WTC11 (cell line): Measurements from ENCODE around the gene EYS.

Experiments
- ARID4B ChIP-seq: sonication (generic); formaldehyde crosslinking; IDR thresholded peaks from 2 replicates; pipeline ENCODE4 v1.8.0; 2023; ENCODE audit warnings: missing genetic modification reagents, mild to moderate bottlenecking, borderline replicate concordance
- ATF3 ChIP-seq: sonication (generic); formaldehyde crosslinking; conservative IDR thresholded peaks from 2 replicates; pipeline ENCODE4 v1.8.1; 2022; ENCODE audit warnings: mild to moderate bottlenecking, missing genetic modification reagents
- CTCF ChIP-seq: fragments of 200-600 bp; IDR thresholded peaks from 2 replicates; pipeline ENCODE4 v1.8.0; 2022; ENCODE audit warnings: antibody characterized with exemption
- ERG ChIP-seq: fragments of 250-450 bp; sonication (Bioruptor Pico); IDR thresholded peaks from 2 replicates; pipeline ENCODE4 v1.8.0; 2021; ENCODE audit warnings: mild to moderate bottlenecking
- ESRRA ChIP-seq: sonication (generic); formaldehyde crosslinking; IDR thresholded peaks from 2 replicates; pipeline ENCODE4 v1.8.1; 2022; ENCODE audit warnings: mild to moderate bottlenecking, missing genetic modification reagents, borderline replicate concordance
- MAX ChIP-seq: sonication (generic); formaldehyde crosslinking; IDR thresholded peaks from 2 replicates; pipeline ENCODE4 v1.8.0; 2022; ENCODE audit warnings: mild to moderate bottlenecking, missing genetic modification reagents
- NFE2L1 ChIP-seq: sonication (generic); formaldehyde crosslinking; IDR thresholded peaks from 2 replicates; pipeline ENCODE4 v1.8.1; 2023; ENCODE audit warnings: missing genetic modification reagents
- NR2C2 ChIP-seq: sonication (generic); formaldehyde crosslinking; IDR thresholded peaks from 2 replicates; pipeline ENCODE4 v1.8.0; 2022; ENCODE audit warnings: mild to moderate bottlenecking, missing genetic modification reagents
- ZNF219 ChIP-seq: sonication (generic); formaldehyde crosslinking; IDR thresholded peaks from 2 replicates; pipeline ENCODE4 v1.8.0; 2023; ENCODE audit warnings: missing genetic modification reagents, mild to moderate bottlenecking, borderline replicate concordance
- ZNF416 ChIP-seq: fragments of 250-450 bp; sonication (Bioruptor Pico); IDR thresholded peaks from 2 replicates; pipeline ENCODE4 v1.9.0; 2021; ENCODE audit warnings: mild to moderate bottlenecking, inconsistent platforms
- TF ChIP-seq, protein P1 (sequence below): sonication (generic); formaldehyde crosslinking; IDR thresholded peaks from 2 replicates; pipeline ENCODE4 v1.8.0; 2023; ENCODE audit warnings: mild to moderate bottlenecking, missing genetic modification reagents

- TF ChIP-seq CTCF (no peak), ESRRA (CRISPR knock-in tag) (no peak), ARID4B (no peak), ZNF416 (CRISPR knock-in tag) (no peak), ERG (CRISPR knock-in tag) (no peak), ZNF219 (CRISPR knock-in tag) (no peak), NFE2L1 (no peak), ATF3 (CRISPR knock-in tag) (no peak), MAX (no peak), NR2C2 (CRISPR knock-in tag) (no peak)
- TF ChIP-seq, protein P1, sequence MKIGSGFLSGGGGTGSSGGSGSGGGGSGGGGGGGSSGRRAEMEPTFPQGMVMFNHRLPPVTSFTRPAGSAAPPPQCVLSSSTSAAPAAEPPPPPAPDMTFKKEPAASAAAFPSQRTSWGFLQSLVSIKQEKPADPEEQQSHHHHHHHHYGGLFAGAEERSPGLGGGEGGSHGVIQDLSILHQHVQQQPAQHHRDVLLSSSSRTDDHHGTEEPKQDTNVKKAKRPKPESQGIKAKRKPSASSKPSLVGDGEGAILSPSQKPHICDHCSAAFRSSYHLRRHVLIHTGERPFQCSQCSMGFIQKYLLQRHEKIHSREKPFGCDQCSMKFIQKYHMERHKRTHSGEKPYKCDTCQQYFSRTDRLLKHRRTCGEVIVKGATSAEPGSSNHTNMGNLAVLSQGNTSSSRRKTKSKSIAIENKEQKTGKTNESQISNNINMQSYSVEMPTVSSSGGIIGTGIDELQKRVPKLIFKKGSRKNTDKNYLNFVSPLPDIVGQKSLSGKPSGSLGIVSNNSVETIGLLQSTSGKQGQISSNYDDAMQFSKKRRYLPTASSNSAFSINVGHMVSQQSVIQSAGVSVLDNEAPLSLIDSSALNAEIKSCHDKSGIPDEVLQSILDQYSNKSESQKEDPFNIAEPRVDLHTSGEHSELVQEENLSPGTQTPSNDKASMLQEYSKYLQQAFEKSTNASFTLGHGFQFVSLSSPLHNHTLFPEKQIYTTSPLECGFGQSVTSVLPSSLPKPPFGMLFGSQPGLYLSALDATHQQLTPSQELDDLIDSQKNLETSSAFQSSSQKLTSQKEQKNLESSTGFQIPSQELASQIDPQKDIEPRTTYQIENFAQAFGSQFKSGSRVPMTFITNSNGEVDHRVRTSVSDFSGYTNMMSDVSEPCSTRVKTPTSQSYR: no peak
Measured at GRCh38 chr6:64920257-64920656, 786.8 kb downstream of the EYS start.
